Stimulated activated CD4-positive, alpha-beta T cell treated with anti-CD3 and anti-CD28 coated beads, Interleukin-4, amount 100 ng/mL, for 24 hours (primary cell): ENCODE results near the gene TRMT44.
A peak's percentile ranks its signal among the peaks of the same experiment; 100 is the strongest.

Source experiments
- DNase-seq: peaks from one replicate; pipeline ENCODE4 v3.0.0-alpha.2; 2020

TRMT44 gene

GRCh38 chr4:8438743-8439142, 1.8 kb upstream of the TRMT44 start:
- DNase-seq = no peak

DNA sequence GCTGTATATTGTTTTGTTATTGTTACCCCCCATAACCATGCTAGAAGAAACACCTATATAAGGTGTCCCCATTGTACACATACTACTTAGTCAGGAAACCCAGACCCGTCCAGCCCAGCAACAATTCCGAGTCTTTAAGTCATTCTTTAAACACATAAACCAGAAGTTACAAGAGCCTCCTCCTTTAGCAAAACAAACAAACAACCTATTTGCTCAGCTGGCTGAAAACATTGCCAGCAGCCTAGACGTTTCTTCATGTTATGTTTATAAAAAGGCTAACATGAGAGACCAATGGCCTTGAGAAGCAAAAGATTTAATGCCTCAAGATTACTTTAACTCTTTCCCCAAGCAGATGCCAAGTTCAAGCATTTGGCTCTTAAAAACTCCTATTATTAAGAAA, 1.4 kb upstream of the TRMT44 start:
- DNase-seq = no peak

DNA sequence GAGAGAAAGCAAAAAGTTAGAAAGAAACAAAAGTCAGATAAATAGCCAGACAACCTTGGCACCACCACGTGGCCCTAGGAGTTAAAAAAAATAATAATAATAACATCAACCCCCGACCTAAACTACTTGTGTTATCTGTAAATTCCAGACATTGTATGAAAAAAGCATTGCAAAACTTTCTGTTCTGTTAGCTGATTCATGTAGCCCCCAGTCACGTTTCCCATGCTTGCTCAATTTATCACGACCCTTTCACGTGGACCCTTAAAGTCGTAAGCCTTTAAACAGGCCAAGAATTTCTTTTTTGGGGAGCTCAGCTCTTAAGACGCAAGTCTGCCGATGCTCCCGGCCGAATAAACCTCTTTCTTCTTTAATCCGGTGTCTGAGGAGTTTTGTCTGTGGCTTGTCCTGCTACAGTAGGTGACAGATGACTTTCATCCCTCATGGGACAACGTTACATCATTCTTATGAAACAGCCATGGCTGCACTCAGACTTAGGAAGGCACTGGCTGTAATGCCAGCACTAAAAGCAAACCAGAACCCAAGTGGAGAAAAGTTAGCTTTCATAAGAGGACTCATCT, 574 bp upstream of the TRMT44 start:
- no peak for DNase-seq

DNA sequence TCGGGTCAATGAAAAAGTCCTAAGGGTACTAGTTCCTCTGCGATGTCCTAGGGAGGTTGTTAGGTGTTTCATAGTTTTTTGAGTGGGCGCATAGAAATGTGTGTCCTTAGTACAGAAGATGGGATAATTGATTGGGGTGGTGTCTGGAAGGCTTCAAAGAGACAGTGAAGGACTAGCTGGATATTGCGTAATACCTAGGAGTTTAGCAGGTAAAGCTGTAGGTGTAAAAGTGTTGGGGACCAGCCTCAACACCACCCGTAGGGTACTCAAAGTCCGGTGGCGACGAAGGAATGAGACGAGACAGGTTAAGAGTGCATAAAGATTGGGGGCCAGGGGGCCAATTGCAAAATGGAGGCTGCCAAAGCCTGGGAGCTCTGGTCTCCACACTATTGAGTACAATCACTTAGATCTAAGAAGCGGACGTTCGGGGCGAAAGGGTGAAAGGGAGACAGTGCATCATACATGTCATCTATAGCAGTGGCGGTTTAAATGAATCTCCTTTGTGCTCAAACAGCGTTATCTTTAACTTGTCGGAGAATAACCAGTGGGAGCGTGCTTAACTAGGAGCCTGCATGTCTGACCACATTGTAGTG, 1.0 kb downstream of the TRMT44 start:
- DNase-seq = no peak

DNA sequence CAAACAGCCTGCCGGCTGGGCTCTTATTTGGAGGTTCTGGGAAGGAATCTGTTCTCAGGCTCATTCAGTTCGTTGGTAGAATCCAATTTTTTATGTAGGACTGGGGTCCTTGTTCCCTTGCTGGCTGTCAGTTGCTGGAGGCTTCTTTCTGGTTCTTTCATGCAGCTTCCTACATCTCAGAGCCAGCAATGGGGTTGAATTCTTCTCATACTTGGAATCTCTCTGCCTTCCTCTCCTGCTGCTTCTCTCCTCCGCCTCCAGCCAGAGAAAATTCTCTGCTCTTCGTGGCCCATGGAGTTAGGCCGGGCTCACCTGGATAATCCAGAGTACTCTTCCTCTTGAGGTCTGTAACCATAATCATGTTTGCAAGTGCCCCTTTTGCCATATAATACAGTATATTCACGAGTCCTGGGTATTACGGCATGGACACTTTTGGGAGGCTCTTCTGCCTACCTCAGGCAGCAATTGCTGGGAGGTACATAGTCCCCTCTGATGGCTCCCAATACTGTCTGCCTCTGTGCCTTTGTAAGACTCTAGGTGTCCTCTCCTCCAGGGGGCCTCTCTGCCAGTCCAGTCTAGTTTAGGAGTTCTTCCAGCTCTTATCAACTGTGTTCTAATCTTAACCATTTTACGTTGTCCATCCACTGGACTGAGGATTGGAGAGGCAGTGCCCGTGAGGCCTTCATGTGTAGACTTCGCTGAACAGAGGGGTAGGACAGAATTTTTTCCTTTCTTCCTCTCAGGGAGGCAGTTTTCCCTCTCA, 2.2 kb downstream of the TRMT44 start:
- no peak for DNase-seq

GRCh38 chr4:8443801-8444200, 3.2 kb downstream of the TRMT44 start:
- no peak for DNase-seq

GRCh38 chr4:8446122-8446521, 5.5 kb downstream of the TRMT44 start:
- DNase-seq = no peak

DNA sequence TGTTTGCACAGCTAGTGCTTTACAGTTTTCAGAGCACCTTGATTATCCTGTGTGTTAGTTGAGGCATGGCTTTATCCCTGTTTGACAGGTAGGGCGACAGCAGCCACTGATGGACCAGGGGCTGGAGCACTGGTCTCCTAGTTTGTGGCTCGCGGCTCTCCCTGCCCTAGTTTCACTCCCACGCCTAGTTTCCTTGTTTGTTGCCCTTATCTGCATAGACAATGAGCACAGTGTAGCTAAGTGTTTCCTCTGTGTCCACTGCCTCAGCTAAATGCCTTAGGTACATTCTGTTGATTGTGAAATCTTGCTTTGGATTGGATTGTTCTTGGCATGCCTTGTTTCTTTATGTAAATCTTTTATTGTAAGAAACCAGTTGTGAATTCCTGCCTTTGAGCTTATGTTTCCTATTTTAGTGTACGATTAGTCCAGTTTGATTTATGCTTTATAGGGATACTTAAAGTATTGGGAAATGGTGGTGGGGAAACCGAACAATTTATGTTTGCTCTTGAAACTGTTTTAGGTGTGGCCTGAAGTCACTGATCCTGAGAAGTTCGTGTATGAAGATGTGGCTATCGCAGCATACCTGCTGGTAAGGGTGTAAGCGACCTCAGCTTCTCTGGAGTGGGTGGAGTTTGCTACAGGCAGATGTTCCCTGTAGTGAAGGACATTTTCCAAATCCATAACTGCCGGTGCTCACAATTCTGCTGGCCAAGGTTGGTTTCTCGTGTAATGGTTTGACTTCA, 11.0 kb downstream of the TRMT44 start:
- no peak for DNase-seq

GRCh38 chr4:8453957-8454356, 13.4 kb downstream of the TRMT44 start:
- no peak for DNase-seq

DNA sequence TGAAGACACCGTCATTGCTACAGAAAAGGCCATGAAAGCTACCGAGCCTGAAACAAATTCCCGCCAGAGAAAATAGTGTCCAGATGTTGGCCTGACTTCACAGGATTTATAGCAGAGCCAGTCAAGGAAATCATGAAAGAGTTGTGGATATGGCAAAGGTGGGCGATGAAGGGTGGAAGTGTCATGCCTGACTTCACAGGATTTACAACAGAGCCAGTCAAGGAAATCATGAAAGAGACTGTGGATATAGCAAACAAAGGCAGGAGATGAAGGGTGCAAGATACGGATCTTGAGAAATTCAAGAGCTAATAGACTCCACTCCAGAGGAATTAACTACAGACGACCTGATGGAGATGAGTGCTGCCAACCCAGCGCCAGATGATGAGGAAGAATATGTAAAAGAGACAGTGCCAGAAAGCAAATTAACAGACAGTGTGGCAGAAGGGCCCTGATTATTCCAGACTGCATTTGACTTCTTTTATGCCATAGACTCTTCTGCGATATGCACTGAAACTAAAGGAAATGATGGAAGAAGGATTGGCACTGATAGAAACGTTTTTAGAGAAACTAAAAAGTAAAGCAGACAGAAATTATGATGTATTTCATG, 17.2 kb downstream of the TRMT44 start:
- DNase-seq = no peak

DNA sequence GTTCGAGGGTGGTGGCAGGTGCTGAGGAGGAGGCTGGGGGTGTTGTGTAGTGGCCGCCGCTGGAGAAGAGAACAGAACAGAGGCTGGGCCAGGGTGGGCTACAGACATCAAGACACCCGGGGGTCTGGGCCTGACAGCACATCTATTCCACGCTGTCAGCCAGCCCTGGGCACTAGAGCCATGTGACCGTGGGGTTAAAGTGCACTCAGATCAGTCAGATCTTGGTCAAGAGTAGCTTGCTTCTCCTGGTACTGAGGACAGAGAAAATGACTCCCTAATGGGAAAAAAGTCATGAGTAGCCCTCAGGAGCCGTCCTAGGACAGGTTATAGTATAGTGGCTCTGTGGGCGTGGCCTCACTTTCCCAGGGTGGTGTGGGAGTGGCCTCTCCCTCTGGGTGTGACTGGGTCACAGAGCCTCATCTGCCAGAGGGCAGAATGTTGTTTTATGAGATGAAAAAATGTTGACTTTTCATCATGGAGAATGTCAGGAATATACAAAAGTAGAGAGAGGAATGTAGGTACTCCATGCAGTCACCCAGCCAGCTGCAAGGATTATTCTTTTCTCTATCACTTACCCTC, 19.4 kb downstream of the TRMT44 start:
- DNase-seq = no peak

DNA sequence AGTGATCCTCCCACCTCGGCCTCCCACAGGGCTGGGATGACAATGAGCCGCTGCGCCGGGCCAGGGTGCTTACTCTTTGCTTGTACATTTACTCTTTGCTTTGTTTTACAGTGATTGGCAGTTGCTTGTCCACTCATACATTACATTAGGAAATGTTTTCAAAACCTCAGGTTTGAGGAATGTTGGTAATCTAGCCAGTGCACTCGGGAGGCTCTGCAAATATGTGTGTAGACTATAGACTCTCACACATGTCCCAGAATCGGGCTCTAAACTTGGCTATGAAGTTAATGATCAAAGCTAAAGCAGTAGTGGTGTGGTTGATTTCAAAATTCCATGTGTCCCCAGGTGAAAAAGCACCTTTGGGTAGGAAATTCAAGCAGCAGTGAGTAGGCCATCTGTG, 20.5 kb downstream of the TRMT44 start:
- DNase-seq = no peak

- DNase-seq = no peak
Observed at GRCh38 chr4:8461616-8462015, 21.0 kb downstream of the TRMT44 start.

DNA sequence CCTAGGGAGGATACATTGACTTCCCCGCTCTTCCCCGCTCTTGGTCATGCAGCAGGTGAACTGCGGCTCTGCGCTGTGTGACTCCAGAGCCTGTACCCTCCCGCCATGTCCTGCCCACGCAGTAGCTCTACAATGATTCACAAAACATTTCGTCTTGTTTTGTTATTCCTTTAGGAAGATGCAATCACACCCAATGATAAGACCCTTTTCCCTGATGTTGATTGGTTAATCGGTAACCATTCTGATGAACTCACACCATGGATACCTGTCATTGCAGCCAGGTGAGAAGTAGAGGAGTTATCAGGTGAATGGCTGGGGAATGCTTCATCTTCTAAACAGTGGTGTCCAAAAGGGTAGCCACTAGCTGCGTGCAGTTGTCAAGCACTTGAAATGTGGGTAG, 23.2 kb downstream of the TRMT44 start:
- DNase-seq = no peak

DNA sequence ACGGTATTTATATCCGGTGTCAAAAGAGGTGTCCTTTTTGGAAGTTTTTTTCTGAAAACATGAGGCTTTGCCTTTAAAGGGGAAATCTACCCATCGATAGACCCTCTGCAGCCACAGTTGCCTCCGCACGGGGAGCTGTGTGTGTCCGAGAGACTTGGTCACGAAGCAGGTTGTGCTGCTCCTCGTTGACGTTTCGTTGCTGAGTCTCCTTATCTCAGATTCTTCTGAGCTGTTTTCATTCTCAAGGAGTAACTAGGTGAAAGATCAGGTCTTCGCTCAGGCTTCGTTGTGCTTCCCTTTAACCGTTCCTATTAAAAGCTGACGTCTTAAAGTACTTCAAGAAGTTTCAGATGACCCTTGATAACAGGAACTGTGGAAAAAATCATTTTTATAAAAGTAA, 23.8 kb downstream of the TRMT44 start:
- no peak for DNase-seq

- DNase-seq = no peak
Observed at GRCh38 chr4:8465615-8466611, 25.3 kb downstream of the TRMT44 start.

DNA sequence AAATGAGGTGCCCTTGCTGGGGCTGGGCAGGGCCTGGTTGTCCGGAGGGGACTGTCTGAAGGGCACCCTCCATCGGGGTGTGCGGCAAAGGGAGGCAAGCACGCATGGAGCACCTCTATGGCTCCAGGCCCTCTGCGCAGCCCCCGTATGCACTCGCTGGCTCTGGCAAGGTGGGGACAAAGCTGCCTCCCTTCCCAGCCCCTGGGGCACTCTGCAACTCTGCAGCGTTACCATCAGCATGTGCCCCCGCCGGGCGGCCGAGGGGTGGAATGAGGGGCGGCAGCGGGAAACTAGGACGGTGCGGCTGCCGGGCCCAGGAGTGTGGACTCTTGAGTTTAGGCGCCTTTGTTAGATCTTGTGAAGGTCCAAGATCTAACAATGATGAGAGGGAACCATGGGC, 26.4 kb downstream of the TRMT44 start:
- no peak for DNase-seq

- peak; percentile 60 for DNase-seq
Observed at GRCh38 chr4:8468746-8469535, 28.4 kb downstream of the TRMT44 start.

- DNase-seq = no peak
Observed at GRCh38 chr4:8469550-8469949, 29.0 kb downstream of the TRMT44 start.

DNA sequence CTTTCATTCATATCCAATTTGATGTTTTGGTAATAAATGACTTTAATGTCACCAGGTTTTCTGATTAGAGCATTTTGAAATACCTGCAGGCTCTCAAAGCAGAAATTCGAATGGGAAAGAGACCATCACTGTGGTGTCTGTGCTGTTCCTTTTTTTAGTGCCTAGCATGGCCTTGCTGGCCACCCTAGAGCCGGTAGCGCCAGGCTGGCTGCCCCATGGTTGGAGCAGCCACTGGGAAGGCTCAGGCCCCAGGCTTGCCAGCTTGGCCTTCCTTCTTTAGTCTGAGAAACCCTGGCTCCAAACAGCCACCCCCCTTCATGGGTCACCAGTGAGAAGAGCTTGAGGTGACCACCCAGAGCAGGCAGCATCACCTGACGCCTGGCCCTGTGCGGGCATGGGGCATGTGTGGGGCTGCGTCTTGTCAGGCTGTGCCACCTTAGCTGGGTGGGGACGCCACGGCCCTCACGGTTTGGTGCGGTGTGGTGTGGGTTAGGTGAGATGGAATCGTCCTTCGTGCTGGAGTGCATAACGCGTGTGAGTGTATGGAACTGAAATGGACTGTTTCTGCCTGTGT, 30.0 kb downstream of the TRMT44 start:
- no peak for DNase-seq
